DMS153 (cell line): Measurements from ENCODE around the gene NMUR2.

Experiments used
- DNase-seq: peaks from one replicate; lab custom pipeline; 2025; lab: John Stamatoyannopoulos, UW

The NMUR2 gene

GRCh38 chr5:152369298-152369697 lies 35.8 kb downstream of the NMUR2 start:
- DNase-seq, result no peak

DNA sequence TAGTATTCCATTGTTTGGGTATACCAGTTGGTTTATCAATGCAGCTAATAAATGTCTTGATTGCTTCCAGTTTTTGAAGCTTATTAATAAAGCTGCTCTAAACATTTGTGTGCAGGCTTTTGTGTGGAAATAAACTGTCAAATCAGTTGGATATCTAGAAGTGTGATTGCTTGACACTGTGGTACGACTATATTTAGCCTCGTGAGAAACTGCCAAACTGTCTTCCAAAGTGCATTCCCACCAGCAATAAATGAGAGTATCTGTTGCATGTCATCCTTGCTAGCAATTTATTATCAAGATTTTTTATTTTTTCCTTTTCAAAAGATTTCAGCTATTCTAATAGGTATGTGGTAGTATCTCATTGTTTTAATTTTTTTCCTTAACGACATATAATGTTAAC lies 37.5 kb downstream of the NMUR2 start:
- no peak for DNase-seq

- DNase-seq, result no peak
These were observed 38.4 kb downstream of the NMUR2 start for GRCh38 chr5:152366716-152367115.

DNA sequence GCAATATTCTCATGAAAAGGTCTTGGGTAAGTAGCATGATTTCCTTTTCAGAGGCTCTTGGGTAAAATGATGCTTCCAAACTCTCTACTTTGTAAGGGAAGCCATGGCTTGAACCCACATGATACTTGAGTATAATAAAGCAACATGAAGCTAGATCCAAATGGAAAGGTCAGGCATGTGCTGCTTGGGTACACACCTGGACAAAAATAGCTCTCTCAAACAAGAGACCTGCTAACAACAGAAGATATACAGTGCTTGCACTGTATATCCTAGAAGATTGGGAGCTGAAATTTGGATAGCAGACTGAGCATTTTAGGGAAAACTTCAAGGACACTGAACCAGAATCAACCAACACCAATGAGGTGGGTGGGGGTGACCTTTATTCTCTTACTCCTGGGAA lies 40.2 kb downstream of the NMUR2 start:
- DNase-seq, result no peak

GRCh38 chr5:152364172-152364571 lies 40.9 kb downstream of the NMUR2 start:
- no peak for DNase-seq

GRCh38 chr5:152358861-152359568 lies 46.1 kb downstream of the NMUR2 start:
- DNase-seq, result no peak

DNA sequence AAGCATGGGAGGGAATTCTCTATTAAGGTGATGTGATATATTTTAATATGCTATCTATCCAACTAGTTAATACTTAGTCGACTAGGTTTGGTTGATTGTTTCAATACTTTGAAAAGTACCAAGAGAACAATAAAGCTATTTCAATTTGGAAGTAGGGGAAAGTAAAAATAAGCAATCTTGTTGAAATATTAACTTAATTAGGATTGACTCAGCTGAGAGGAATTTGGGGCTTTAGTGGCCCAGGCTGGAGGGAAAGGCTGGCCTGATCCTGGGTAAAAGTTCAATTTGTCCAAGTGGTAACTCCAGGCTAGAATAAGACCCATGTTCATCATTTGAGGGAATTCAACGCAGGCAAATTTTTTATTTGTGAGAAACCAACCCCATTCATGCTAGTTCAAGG lies 48.6 kb downstream of the NMUR2 start:
- DNase-seq, result no peak

DNA sequence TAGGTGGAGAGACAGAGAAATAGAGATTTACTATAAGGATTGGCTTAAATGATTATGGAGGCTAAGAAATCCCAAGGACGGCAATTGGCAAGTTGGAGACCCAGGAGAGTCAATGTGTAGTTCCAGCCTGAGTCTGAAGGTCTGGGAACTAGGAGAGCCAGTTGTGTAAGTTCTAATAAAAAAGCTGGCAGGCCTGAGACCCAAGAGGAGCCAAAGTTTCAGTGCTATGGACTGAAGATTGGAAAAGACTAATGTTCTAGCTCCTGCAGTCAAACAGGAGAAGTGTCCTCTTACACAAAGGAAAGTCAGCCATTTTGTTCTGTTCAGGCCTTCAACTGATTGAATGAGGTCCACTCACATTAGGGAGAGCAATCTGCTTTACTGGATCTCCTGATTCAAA lies 50.0 kb downstream of the NMUR2 start:
- DNase-seq, result no peak

GRCh38 chr5:152353001-152353400 lies 52.1 kb downstream of the NMUR2 start:
- DNase-seq, result no peak

GRCh38 chr5:152349683-152350526 lies 55.2 kb downstream of the NMUR2 start:
- DNase-seq, result peak; percentile 86
